HepG2 (cell line): Measurements from ENCODE around the gene RABL6. TPM values are rescaled to one million over a fixed set of nuclear protein-coding genes. Genes with fewer than 3 reads are reported as not detected.

Experiments used
- AGO1 ChIP-seq: fragments of 200-400 bp; formaldehyde crosslinking; IDR thresholded peaks from 2 replicates; pipeline ENCODE4 v1.6.1; 2017; ENCODE audit warnings: mild to moderate bottlenecking, low read depth, low read length, moderate library complexity; ENCODE audit not compliant: poor library complexity, severe bottlenecking
- AGO2 ChIP-seq: fragments of 200-400 bp; formaldehyde crosslinking; optimal IDR thresholded peaks from 2 replicates; pipeline ENCODE3; 2017; ENCODE audit warnings: mild to moderate bottlenecking, low read depth, low read length, moderate library complexity
- HNF4A ChIP-seq: sonication (generic); formaldehyde crosslinking; IDR thresholded peaks from 2 replicates; pipeline ENCODE4 v1.4.0; 2020; ENCODE audit warnings: missing genetic modification reagents
- KDM2A ChIP-seq: sonication (generic); formaldehyde crosslinking; IDR thresholded peaks from 2 replicates; pipeline ENCODE4 v1.4.0; 2020; ENCODE audit warnings: low read depth, missing genetic modification reagents, borderline replicate concordance
- MXI1 ChIP-seq: IDR thresholded peaks from 3 replicates; pipeline ENCODE4 v1.6.1; 2012; ENCODE audit warnings: low read depth, low read length, inconsistent platforms, borderline replicate concordance
- NR2F1 ChIP-seq, 2 experiments: fragments of 450-650 bp in 1 of 2; formaldehyde crosslinking in 1 of 2; IDR thresholded peaks; 2 replicates each; pipeline versions ENCODE4 v1.5.0 to v1.6.1; 2016 to 2020; ENCODE audit warnings: mild to moderate bottlenecking in 1 of 2, missing compliant biosample characterization in 1 of 2, missing genetic modification reagents in 1 of 2, moderate library complexity in 1 of 2
- RBFOX2 ChIP-seq: fragments of 200-400 bp; formaldehyde crosslinking; IDR thresholded peaks from 2 replicates; pipeline ENCODE4 v1.6.1; 2017; ENCODE audit warnings: low read depth, mild to moderate bottlenecking, low read length
- STAG1 ChIP-seq: sonication (generic); formaldehyde crosslinking; IDR thresholded peaks from 2 replicates; pipeline ENCODE4 v1.4.0; 2020; ENCODE audit warnings: missing genetic modification reagents
- ZFY ChIP-seq: sonication (generic); formaldehyde crosslinking; IDR thresholded peaks from 2 replicates; pipeline ENCODE4 v1.4.0; 2020; ENCODE audit warnings: missing genetic modification reagents
- ZNF616 ChIP-seq: sonication (generic); formaldehyde crosslinking; IDR thresholded peaks from 2 replicates; pipeline ENCODE4 v1.5.0; 2020; ENCODE audit warnings: low read depth, mild to moderate bottlenecking, missing genetic modification reagents
- polyA plus RNA-seq, 8 experiments: library from polyadenylated mRNA; depleted of rRNA in 3 of 8; stranded (reverse) in 7 of 8; unstranded in 1 of 8; fragments of >200 nt; fragmentation: Illumina TruSeq in 4 of 8; extraction: Trizol in 4 of 8; gene quantifications; 2 replicates each; pipeline versions ENCODE4 v1.2.1 to v1.2.3, GENCODE V29; 2011 to 2016; ENCODE audit warnings: low read depth in 4 of 8, missing spikeins in 1 of 8, mixed read lengths in 1 of 8; ENCODE audit not compliant: insufficient read depth in 1 of 8
- total RNA-seq, 5 experiments: library from RNA; depleted of rRNA; stranded (reverse); fragments of >200 nt; fragmentation: Illumina TruSeq; extraction: Trizol; gene quantifications; 2 replicates each; pipeline ENCODE4 v1.2.3, GENCODE V29; 2016; ENCODE audit warnings: low read depth in 1 of 5
- TF ChIP-seq, protein P1 (sequence below): sonication (generic); formaldehyde crosslinking; IDR thresholded peaks from 2 replicates; pipeline ENCODE4 v1.9.0; 2022; ENCODE audit warnings: low read depth, missing genetic modification reagents
- TF ChIP-seq, protein P2 (sequence below): sonication (generic); formaldehyde crosslinking; IDR thresholded peaks from 2 replicates; pipeline ENCODE4 v1.5.0; 2020; ENCODE audit warnings: mild to moderate bottlenecking, missing genetic modification reagents, borderline replicate concordance
- TF ChIP-seq, protein P3 (sequence below): sonication (generic); formaldehyde crosslinking; IDR thresholded peaks from 2 replicates; pipeline ENCODE4 v1.4.0; 2020; ENCODE audit warnings: mild to moderate bottlenecking, missing genetic modification reagents
- TF ChIP-seq, protein P4 (sequence below): sonication (generic); formaldehyde crosslinking; IDR thresholded peaks from 2 replicates; pipeline ENCODE4 v1.4.0; 2020; ENCODE audit warnings: missing genetic modification reagents
- TF ChIP-seq, protein P5 (sequence below): IDR thresholded peaks from 2 replicates; pipeline ENCODE4 v1.6.1; 2016; ENCODE audit warnings: mild to moderate bottlenecking

RABL6 gene
- total and polyA plus RNA-seq, 2 of the 13 experiments (the other 11 are each of a cell fraction or from before 2014, with no cell fraction given), result 81.5 to 125 TPM

DNA sequence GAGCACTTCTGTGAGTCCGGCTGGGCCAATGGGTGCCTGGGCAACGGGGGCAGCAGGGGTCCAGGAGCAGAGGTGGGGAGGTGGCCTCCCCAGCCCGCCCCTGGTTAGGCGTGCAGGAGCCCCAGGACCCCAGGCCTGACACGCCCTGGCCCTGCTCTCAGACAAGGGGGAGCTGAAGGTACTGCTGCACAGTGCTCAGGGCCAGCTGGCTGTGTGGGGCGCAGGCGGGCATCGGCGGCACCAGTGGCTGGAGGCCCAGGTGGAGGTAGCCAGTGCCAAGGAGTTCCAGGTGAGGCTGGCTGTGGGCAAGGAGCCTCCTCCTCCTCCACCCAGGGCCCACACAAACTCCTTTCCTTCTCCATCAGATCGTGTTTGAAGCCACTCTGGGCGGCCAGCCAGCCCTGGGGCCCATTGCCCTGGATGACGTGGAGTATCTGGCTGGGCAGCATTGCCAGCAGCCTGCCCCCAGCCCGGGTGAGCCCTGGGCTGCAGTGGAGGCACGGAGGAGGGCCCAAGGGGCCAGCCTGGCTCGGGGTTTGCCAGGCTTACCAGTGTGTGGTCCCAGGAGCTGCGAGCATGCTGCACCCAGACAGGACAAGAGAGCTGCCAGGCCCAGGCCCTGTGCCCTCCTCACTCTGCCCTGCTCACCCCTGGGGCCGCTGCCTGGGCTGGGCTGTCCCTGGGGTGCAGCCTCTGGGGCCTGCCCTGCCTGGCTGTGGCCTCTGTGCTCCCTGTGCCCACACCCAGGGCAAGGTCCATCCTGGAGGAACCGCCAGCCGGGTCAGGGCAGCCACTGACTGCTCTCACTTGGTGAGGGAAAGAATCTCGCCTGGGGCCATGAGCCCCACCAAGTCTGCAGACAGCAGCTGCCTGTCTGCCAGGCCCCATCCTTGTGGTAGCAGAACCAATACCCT, 51.4 kb downstream of the RABL6 start (continued):
- TF ChIP-seq ZNF616 (CRISPR knock-in tag) (no peak), ZFY (CRISPR knock-in tag) (no peak), HNF4A (CRISPR knock-in tag) (peak; percentile 81), STAG1 (CRISPR knock-in tag) (0 out of 2 replicates have a peak, but pooled peaks have one; percentile 2), KDM2A (CRISPR knock-in tag) (peak; percentile 60; the same call in 1 of the 2 replicates), NR2F1 (CRISPR knock-in tag; IDR thresholded peaks at IDR 0.05) (0 out of 4 replicates have a peak, but pooled peaks of 1 of the 2 experiments have one; percentile 17), RBFOX2 (peak; percentile 65), MXI1 (0 out of 3 replicates have a peak, but pooled peaks have one; percentile 15), AGO2 (peak; percentile 30), AGO1 (peak; percentile 64)
- TF ChIP-seq, protein P1, sequence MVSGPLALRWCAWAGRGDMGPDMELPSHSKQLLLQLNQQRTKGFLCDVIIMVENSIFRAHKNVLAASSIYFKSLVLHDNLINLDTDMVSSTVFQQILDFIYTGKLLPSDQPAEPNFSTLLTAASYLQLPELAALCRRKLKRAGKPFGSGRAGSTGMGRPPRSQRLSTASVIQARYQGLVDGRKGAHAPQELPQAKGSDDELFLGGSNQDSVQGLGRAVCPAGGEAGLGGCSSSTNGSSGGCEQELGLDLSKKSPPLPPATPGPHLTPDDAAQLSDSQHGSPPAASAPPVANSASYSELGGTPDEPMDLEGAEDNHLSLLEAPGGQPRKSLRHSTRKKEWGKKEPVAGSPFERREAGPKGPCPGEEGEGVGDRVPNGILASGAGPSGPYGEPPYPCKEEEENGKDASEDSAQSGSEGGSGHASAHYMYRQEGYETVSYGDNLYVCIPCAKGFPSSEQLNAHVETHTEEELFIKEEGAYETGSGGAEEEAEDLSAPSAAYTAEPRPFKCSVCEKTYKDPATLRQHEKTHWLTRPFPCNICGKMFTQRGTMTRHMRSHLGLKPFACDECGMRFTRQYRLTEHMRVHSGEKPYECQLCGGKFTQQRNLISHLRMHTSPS, result peak; percentile 97
- TF ChIP-seq, protein P2, sequence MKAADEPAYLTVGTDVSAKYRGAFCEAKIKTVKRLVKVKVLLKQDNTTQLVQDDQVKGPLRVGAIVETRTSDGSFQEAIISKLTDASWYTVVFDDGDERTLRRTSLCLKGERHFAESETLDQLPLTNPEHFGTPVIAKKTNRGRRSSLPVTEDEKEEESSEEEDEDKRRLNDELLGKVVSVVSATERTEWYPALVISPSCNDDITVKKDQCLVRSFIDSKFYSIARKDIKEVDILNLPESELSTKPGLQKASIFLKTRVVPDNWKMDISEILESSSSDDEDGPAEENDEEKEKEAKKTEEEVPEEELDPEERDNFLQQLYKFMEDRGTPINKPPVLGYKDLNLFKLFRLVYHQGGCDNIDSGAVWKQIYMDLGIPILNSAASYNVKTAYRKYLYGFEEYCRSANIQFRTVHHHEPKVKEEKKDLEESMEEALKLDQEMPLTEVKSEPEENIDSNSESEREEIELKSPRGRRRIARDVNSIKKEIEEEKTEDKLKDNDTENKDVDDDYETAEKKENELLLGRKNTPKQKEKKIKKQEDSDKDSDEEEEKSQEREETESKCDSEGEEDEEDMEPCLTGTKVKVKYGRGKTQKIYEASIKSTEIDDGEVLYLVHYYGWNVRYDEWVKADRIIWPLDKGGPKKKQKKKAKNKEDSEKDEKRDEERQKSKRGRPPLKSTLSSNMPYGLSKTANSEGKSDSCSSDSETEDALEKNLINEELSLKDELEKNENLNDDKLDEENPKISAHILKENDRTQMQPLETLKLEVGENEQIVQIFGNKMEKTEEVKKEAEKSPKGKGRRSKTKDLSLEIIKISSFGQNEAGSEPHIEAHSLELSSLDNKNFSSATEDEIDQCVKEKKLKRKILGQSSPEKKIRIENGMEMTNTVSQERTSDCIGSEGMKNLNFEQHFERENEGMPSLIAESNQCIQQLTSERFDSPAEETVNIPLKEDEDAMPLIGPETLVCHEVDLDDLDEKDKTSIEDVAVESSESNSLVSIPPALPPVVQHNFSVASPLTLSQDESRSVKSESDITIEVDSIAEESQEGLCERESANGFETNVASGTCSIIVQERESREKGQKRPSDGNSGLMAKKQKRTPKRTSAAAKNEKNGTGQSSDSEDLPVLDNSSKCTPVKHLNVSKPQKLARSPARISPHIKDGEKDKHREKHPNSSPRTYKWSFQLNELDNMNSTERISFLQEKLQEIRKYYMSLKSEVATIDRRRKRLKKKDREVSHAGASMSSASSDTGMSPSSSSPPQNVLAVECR (CRISPR knock-in tag), result peak; percentile 19; the same call in 1 of the 2 replicates
- TF ChIP-seq, protein P3, sequence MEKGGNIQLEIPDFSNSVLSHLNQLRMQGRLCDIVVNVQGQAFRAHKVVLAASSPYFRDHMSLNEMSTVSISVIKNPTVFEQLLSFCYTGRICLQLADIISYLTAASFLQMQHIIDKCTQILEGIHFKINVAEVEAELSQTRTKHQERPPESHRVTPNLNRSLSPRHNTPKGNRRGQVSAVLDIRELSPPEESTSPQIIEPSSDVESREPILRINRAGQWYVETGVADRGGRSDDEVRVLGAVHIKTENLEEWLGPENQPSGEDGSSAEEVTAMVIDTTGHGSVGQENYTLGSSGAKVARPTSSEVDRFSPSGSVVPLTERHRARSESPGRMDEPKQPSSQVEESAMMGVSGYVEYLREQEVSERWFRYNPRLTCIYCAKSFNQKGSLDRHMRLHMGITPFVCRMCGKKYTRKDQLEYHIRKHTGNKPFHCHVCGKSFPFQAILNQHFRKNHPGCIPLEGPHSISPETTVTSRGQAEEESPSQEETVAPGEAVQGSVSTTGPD (CRISPR knock-in tag), result no peak
- TF ChIP-seq, protein P4, sequence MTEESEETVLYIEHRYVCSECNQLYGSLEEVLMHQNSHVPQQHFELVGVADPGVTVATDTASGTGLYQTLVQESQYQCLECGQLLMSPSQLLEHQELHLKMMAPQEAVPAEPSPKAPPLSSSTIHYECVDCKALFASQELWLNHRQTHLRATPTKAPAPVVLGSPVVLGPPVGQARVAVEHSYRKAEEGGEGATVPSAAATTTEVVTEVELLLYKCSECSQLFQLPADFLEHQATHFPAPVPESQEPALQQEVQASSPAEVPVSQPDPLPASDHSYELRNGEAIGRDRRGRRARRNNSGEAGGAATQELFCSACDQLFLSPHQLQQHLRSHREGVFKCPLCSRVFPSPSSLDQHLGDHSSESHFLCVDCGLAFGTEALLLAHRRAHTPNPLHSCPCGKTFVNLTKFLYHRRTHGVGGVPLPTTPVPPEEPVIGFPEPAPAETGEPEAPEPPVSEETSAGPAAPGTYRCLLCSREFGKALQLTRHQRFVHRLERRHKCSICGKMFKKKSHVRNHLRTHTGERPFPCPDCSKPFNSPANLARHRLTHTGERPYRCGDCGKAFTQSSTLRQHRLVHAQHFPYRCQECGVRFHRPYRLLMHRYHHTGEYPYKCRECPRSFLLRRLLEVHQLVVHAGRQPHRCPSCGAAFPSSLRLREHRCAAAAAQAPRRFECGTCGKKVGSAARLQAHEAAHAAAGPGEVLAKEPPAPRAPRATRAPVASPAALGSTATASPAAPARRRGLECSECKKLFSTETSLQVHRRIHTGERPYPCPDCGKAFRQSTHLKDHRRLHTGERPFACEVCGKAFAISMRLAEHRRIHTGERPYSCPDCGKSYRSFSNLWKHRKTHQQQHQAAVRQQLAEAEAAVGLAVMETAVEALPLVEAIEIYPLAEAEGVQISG (CRISPR knock-in tag), result 0 out of 2 replicates have a peak, but pooled peaks have one; percentile 21
- TF ChIP-seq, protein P5, sequence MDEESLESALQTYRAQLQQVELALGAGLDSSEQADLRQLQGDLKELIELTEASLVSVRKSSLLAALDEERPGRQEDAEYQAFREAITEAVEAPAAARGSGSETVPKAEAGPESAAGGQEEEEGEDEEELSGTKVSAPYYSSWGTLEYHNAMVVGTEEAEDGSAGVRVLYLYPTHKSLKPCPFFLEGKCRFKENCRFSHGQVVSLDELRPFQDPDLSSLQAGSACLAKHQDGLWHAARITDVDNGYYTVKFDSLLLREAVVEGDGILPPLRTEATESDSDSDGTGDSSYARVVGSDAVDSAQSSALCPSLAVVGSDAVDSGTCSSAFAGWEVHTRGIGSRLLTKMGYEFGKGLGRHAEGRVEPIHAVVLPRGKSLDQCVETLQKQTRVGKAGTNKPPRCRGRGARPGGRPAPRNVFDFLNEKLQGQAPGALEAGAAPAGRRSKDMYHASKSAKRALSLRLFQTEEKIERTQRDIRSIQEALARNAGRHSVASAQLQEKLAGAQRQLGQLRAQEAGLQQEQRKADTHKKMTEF (CRISPR knock-in tag), result peak; percentile 21; the same call in 1 of the 2 replicates
